AG08396 (cell line): Measurements from ENCODE around the gene PRAME.
"Not testable (repeated sequence)": the region's sequence is repeated elsewhere in the genome, so short reads cannot be mapped to it uniquely, and the experiment has no call there.

Experiments
- DNase-seq: peaks from one replicate; pipeline ENCODE4 v3.0.0; 2012; ENCODE audit warnings: low spot score, mixed read lengths

The PRAME gene

DNA sequence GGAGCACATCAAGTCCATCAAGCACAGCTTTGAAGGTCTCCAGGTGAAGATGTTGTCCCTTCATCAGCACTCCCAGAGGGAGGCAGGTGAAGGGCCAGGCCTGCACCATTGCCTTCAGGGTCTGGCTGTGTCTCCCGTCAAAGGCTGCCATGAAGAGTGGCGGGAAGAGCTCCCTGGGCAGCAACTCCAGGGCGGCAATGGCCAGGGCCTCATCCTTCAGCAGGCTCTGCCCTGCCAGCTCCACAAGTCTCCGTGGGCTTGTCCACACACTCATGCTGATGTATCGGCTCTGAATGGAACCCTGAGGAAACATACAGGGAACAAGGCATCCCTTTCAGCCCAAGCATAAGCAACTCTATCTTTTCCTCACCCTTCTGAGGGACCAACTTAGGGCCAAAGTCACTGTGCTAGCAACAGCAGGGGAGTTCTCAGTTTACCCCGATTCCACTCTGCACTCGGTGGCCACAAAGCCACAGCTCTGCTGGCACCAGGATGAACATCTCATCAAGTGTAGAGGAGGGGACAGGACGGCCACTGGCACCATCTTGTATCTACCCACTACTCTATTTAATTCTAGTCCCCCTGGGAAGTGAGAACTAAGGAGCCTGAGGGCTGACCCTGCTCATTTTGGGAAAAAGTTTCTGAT, 8.2 kb downstream of the PRAME start:
- DNase-seq, result no peak

DNA sequence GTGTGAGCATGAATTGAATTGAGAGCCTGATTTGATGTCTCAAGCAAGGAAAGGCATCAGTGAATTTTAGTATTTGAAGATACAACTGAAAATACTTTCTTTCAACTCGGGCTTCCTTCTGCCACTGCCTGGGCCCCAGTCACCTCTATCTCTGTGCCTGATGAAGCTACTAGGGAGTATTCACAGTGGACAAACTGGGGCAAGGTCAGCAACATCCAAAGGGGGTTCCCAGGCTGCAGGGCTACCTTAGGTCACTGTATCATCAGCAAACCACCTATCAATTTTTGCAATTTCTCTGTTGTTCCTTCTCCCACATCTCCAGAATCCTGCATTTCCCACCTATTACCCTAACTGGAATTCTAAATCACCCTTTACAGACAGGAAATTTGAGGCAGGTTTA, 10.2 kb downstream of the PRAME start:
- no peak for DNase-seq

GRCh38 chr22:22548317-22548716, 10.7 kb downstream of the PRAME start:
- DNase-seq, result no peak

GRCh38 chr22:22547692-22548300, 11.3 kb downstream of the PRAME start:
- DNase-seq, result no peak

DNA sequence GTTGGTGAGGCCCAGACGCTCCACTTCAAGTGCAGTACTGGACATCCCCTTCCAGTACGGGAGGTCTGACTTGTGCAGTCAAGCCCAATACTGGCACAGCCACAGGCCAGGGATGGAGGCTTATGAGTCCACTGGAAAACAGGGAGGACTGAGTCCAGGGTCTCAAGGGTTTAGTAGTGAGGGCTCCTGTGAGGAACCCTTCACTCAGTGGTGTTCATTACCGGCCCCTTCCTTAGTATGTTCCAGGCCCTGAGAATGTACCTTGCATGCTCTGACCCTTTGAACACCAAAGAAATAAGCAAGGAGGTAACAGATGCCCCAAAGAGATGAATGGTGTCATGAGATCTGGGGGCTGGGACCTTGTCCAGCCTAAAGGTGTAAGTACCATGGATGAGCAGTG, 11.8 kb downstream of the PRAME start:
- no peak for DNase-seq

DNA sequence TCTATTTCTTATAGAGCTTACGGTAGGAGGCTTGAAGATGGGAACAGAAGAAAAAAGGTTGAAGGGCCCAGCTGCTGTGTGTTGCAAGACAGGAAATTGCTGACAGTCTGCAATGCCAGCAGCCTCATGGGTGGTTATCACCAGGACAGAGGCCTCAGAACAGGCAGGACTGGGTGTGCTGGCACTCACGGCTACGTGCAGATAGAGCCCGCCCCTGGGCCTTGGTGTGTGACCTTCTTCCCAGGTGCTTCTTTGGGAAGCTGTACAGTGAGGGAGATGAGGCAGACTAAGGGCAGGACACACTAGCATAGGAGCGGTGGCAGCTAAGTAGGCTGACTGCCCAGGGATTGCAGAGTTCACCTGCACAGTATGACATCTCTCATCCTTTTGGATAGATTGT, 12.6 kb downstream of the PRAME start:
- DNase-seq, result no peak

- DNase-seq, result no peak
These were observed 14.0 kb downstream of the PRAME start for GRCh38 chr22:22545084-22545483.

DNA sequence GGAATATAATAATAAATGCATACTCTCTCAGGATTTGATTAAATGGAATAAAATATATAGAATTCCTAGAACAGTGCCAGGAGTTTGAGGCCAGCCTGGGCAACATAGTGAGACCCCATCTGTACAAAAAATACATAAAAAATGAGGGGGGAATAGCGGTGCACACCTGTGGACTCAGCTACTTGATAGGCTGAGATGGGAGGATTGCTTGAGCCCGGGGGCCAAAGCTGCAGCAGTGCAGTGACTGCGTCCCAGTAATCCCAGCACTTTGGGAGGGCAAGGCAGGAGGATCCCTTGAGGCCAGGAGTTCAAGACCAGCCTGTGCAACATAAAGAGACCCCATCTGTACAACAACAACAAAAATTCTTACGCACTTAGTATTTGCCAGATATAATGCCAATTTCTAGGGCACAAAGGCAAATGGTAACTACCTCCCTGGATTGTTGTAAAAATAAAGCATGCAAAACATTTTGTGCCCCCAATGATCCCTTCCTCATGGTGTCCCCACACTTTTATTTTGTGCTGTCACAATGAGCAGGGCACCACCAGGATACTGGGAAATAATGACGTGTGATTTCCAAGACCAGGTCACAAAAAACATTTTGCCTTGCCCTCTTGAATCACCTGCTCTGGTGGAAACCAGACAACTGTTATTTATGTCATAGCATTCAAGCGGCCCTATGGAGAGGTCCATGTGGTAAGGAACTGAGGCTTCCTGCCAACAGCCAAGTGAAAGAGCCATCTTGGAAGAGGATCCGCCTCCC, 20.7 kb downstream of the PRAME start:
- no peak for DNase-seq

GRCh38 chr22:22536916-22537315, 22.1 kb downstream of the PRAME start:
- DNase-seq, result no peak

DNA sequence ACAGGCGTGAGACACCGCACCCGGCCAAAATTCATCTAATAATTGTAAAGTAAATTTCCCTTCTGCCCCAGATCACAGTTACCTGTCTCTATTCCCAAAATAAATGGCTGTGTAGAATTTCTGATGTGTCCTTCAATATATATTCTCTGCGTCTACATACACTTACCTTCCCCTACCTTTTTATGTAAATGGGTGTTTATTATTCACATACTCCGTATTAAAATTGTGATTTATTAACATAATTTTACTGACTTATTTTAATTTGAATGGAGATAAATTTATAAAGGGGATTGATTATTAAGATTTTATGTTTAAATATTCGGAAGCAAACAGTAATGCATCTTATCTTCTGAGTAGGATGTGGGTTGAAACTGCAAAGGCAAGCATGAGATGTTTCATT, 22.6 kb downstream of the PRAME start:
- no peak for DNase-seq

- no peak for DNase-seq
These were observed 23.4 kb downstream of the PRAME start for GRCh38 chr22:22535662-22536061.

GRCh38 chr22:22534604-22535415, 24.3 kb downstream of the PRAME start:
- no peak for DNase-seq

DNA sequence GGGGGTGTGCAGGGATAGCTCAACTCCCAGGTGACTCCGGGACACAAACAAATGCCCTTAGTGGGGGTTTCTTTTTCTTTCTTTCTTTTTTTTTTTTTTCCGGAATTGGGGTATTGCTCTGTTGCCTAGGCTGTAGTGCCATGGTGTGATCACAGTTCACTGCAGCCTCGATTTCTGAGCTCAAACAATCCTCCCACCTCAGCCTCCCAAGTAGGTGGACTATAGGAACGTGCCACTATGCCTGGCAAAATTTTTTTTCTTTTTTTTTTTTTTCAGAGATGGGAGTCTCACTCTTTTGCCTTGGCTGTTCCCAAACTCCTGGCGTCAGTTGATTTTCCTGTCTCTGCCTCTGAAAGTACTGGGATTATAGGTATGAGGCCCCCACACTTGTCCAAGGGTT, 25.2 kb downstream of the PRAME start:
- DNase-seq, result no peak

GRCh38 chr22:22533417-22533816, 25.6 kb downstream of the PRAME start:
- DNase-seq, result no peak

GRCh38 chr22:22532547-22533071, 26.5 kb downstream of the PRAME start:
- not testable (repeated sequence) for DNase-seq

GRCh38 chr22:22531770-22532546, 27.1 kb downstream of the PRAME start:
- no peak for DNase-seq

GRCh38 chr22:22528780-22529179, 30.3 kb downstream of the PRAME start:
- no peak for DNase-seq

DNA sequence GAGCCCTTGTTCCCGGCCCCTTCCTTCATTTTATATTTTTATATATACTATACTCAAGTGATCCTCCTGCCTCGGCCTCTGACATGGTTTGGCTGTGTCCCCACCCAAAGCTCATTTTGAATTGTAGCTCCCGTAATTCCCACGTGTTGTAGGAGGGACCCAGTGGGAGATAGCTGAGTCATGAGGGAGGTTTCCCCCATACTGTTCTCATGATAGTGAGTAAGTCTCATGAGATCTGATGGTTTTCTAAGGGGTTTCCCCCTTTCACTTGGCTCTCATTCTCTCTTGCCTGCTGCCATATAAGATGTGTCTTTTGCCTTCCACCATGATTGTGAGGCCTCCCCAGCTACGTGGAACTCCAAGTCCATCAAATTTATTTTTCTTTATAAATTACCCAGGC, 31.8 kb downstream of the PRAME start:
- no peak for DNase-seq

GRCh38 chr22:22526125-22526912, 32.7 kb downstream of the PRAME start:
- DNase-seq, result no peak

- DNase-seq, result no peak
These were observed 35.6 kb downstream of the PRAME start for GRCh38 chr22:22523494-22523893.

- DNase-seq, result no peak
These were observed 37.4 kb downstream of the PRAME start for GRCh38 chr22:22521631-22522030.
